HG03108 (cell line): Measurements from ENCODE around the gene NEIL1.
"Not testable (repeated sequence)": the region's sequence is repeated elsewhere in the genome, so short reads cannot be mapped to it uniquely, and the experiment has no call there.

ENCODE experiments used
- ATAC-seq: cut with Tn5 transposase; IDR thresholded peaks from one replicate; pipeline ENCODE4 v1.9.1; 2021; ENCODE audit warnings: moderate library complexity; ENCODE audit not compliant: unreplicated experiment

NEIL1 gene

GRCh38 chr15:75346796-75347221 lies at the start of gene NEIL1:
Gene NEIL1 (plus strand): TSS chr15:75347039. CDS start chr15:75348906, 1,867 bp downstream.
- ATAC-seq: no peak

GRCh38 chr15:75298541-75299310 lies 48.1 kb upstream of the NEIL1 start:
- ATAC-seq: not testable (repeated sequence)

GRCh38 chr15:75299311-75299688 lies 47.5 kb upstream of the NEIL1 start:
- not testable (repeated sequence) for ATAC-seq

- not testable (repeated sequence) for ATAC-seq
These were observed 46.8 kb upstream of the NEIL1 start for GRCh38 chr15:75300026-75300425.

GRCh38 chr15:75302318-75302717 lies 44.5 kb upstream of the NEIL1 start:
- ATAC-seq: no peak

GRCh38 chr15:75302753-75303152 lies 44.1 kb upstream of the NEIL1 start:
- ATAC-seq: not testable (repeated sequence)

- no peak for ATAC-seq
These were observed 40.7 kb upstream of the NEIL1 start for GRCh38 chr15:75306188-75306587.

- no peak for ATAC-seq
These were observed 39.0 kb upstream of the NEIL1 start for GRCh38 chr15:75307778-75308390.

GRCh38 chr15:75309711-75310110 lies 37.1 kb upstream of the NEIL1 start:
- ATAC-seq: no peak

GRCh38 chr15:75312548-75312947 lies 34.3 kb upstream of the NEIL1 start:
- not testable (repeated sequence) for ATAC-seq

- ATAC-seq: no peak
These were observed 33.6 kb upstream of the NEIL1 start for GRCh38 chr15:75313116-75313845.

GRCh38 chr15:75314552-75315290 lies 32.1 kb upstream of the NEIL1 start:
- ATAC-seq: no peak

- not testable (repeated sequence) for ATAC-seq
These were observed 27.5 kb upstream of the NEIL1 start for GRCh38 chr15:75319231-75319897.

- ATAC-seq: no peak
These were observed 25.1 kb upstream of the NEIL1 start for GRCh38 chr15:75321711-75322110.

- no peak for ATAC-seq
These were observed 20.9 kb upstream of the NEIL1 start for GRCh38 chr15:75325922-75326321.

GRCh38 chr15:75327005-75327404 lies 19.8 kb upstream of the NEIL1 start:
- ATAC-seq: no peak

- no peak for ATAC-seq
These were observed 19.3 kb upstream of the NEIL1 start for GRCh38 chr15:75327491-75327890.

GRCh38 chr15:75328493-75329314 lies 18.1 kb upstream of the NEIL1 start:
- no peak for ATAC-seq

- ATAC-seq: no peak
These were observed 17.3 kb upstream of the NEIL1 start for GRCh38 chr15:75329571-75329970.

GRCh38 chr15:75332093-75332492 lies 14.7 kb upstream of the NEIL1 start:
- ATAC-seq: not testable (repeated sequence)
